Fibroblast of lung (primary cell): ENCODE results near the gene CPN2.

ENCODE experiments used
- CTCF ChIP-seq, 2 donors: IDR thresholded peaks in 1 of 2; conservative IDR thresholded peaks in 1 of 2; 1 replicate in 1 of 2; 2 replicates in 1 of 2; pipeline ENCODE4 v1.5.1; 2011 to 2012; ENCODE audit warnings: low read length in 2 of 2, control low read depth in 1 of 2, inconsistent platforms in 1 of 2, low read depth in 1 of 2, mild to moderate bottlenecking in 1 of 2
- EZH2 ChIP-seq: IDR thresholded peaks from 2 replicates; pipeline ENCODE4 v1.5.1; 2012; ENCODE audit warnings: low read length, control low read depth, mild to moderate bottlenecking; ENCODE audit errors: missing control alignments

DNA sequence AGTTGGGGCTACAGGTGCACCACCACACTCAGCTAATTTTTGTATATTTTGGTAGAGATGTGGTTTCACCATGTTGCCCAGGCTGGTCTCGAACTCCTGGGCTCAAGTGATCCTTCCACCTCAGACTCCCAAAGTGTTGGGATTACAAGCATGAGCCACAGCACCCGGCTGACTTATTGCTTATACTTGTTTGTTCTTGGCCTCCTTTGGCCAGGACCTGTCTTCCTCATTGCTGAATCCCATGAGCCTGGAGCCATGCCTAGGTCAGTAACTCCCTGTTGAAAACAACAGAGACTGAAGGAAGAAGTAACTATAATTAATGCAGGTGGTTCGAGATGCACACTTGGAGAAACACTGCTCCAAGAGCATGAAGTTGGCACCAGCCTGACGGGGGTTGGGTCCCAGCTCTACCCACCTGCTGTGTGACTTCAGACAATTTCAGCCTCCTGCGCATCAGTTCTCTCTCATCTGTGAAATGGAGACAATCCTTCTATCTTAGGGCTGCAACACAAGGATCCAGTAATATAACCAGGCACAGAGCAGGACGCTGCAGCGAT is 38.9 kb downstream of the CPN2 start:
- TF ChIP-seq EZH2 (no peak), CTCF (conservative IDR thresholded peaks at IDR 0.05 in 1 of 2, IDR thresholded peaks at IDR 0.05 in 1 of 2; ENCODE audit: low read depth in 1 of 2, low read length in 2 of 2) (no peak)
